MM.1S (cell line): Measurements from ENCODE around the gene CDH4.

Source experiments
- DNase-seq: peaks from one replicate; pipeline ENCODE4 v3.0.0-alpha.2; 2015
- H2AFZ ChIP-seq: fragments of 300-600 bp; sonication (generic); 2 replicates; pipeline ENCODE4 v1.6.0; 2016; ENCODE audit warnings: antibody characterized with exemption, low read length
- H3F3A ChIP-seq: fragments of 300-600 bp; sonication (generic); 2 replicates; pipeline ENCODE4 v1.6.1; 2016; ENCODE audit warnings: mild to moderate bottlenecking, antibody characterized with exemption, low read length, moderate library complexity, mixed read lengths; ENCODE audit not compliant: insufficient read depth
- H3K27ac ChIP-seq: fragments of 300-600 bp; sonication (generic); 2 replicates; pipeline ENCODE4 v1.5.1; 2016; ENCODE audit warnings: mild to moderate bottlenecking, low read length
- H3K27me3 ChIP-seq: fragments of 300-600 bp; sonication (generic); replicated peaks from 2 replicates; pipeline ENCODE4 v1.6.0; 2016; ENCODE audit warnings: low read length; ENCODE audit not compliant: insufficient read depth
- H3K36me3 ChIP-seq: fragments of 300-600 bp; sonication (generic); replicated peaks from 2 replicates; pipeline ENCODE4 v1.6.1; 2016; ENCODE audit warnings: mild to moderate bottlenecking, low read length, mixed read lengths; ENCODE audit not compliant: insufficient read depth
- H3K4me1 ChIP-seq: fragments of 300-600 bp; sonication (generic); 2 replicates; pipeline ENCODE4 v1.6.1; 2016; ENCODE audit warnings: low read length, mixed read lengths
- H3K4me2 ChIP-seq: fragments of 300-600 bp; sonication (generic); 2 replicates; pipeline ENCODE4 v1.6.0; 2016; ENCODE audit warnings: low read depth, low read length
- H3K4me3 ChIP-seq: fragments of 300-600 bp; sonication (generic); 2 replicates; pipeline ENCODE4 v1.5.1; 2016; ENCODE audit warnings: low read length, mixed read lengths
- H3K79me2 ChIP-seq: fragments of 300-600 bp; sonication (generic); 2 replicates; pipeline ENCODE4 v1.6.1; 2016; ENCODE audit warnings: mixed run types, low read length, mixed read lengths
- H3K9ac ChIP-seq: fragments of 300-600 bp; sonication (generic); 2 replicates; pipeline ENCODE4 v1.6.1; 2016; ENCODE audit warnings: low read length, mixed read lengths
- H3K9me2 ChIP-seq: fragments of 300-600 bp; sonication (generic); replicated peaks from 2 replicates; pipeline ENCODE4 v1.6.1; 2016; ENCODE audit warnings: mild to moderate bottlenecking, low read length, mixed read lengths; ENCODE audit not compliant: insufficient read depth
- H3K9me3 ChIP-seq: fragments of 300-600 bp; sonication (generic); replicated peaks from 2 replicates; pipeline ENCODE4 v1.6.1; 2016; ENCODE audit warnings: mild to moderate bottlenecking, low read length, mixed read lengths; ENCODE audit not compliant: insufficient read depth
- H4K20me1 ChIP-seq: fragments of 300-600 bp; sonication (generic); 2 replicates; pipeline ENCODE4 v1.6.1; 2016; ENCODE audit warnings: mild to moderate bottlenecking, low read length, moderate library complexity, mixed read lengths; ENCODE audit not compliant: insufficient read depth
- EZH2 ChIP-seq: fragments of 300-600 bp; sonication (generic); optimal IDR thresholded peaks from 2 replicates; pipeline ENCODE3; 2017; ENCODE audit warnings: low read depth, mild to moderate bottlenecking, antibody characterized with exemption, low read length, mixed read lengths
- EZH2phosphoT487 ChIP-seq: fragments of 300-600 bp; sonication (generic); IDR thresholded peaks from 2 replicates; pipeline ENCODE4 v1.6.1; 2018; ENCODE audit warnings: antibody characterized with exemption, low read length
- TF ChIP-seq, protein P1 (sequence below): fragments of 300-600 bp; sonication (generic); IDR thresholded peaks from 2 replicates; pipeline ENCODE4 v1.5.1; 2016; ENCODE audit warnings: antibody characterized with exemption, low read length, mixed read lengths

CDH4 gene

DNA sequence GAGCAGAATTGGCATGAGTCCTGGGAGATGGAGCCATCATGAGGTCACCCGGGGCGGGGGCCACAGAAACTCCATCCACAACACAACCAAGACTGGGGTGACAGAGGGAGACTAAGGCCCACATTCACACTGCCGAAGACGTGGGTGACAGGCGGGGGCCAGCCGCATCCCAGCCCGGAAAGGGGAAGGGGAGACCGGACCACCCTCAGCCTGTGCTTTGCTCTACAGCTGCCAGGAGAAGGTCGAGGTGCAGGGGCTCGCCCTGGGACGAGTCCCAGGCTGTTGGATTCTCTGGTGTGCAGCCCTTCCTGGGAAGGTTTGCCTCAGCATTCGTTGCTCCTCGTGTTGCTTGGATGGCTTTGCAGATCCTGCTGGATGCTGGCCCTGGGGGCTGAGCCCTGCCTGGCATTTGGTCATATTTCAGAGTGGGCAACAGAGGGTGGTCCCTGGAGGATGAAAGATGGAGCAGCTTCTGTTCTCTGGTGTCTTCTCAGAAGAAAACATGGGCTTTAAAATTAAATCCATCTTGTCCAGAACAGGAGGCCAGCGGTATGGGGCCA, 484.8 kb downstream of the CDH4 start:
- no peak overlapping the region for H2AFZ ChIP-seq
- H3K27ac ChIP-seq: no peak overlapping the region
- no peak overlapping the region for H3K4me3 ChIP-seq
- H3K4me2 ChIP-seq: no peak overlapping the region
- H3K9ac ChIP-seq: no peak overlapping the region
- peaks cover 92% of the 10 kb centered on the region for H3K27me3 ChIP-seq
- TF ChIP-seq EZH2phosphoT487 (no peak), EZH2 (no peak)
- TF ChIP-seq, protein P1, sequence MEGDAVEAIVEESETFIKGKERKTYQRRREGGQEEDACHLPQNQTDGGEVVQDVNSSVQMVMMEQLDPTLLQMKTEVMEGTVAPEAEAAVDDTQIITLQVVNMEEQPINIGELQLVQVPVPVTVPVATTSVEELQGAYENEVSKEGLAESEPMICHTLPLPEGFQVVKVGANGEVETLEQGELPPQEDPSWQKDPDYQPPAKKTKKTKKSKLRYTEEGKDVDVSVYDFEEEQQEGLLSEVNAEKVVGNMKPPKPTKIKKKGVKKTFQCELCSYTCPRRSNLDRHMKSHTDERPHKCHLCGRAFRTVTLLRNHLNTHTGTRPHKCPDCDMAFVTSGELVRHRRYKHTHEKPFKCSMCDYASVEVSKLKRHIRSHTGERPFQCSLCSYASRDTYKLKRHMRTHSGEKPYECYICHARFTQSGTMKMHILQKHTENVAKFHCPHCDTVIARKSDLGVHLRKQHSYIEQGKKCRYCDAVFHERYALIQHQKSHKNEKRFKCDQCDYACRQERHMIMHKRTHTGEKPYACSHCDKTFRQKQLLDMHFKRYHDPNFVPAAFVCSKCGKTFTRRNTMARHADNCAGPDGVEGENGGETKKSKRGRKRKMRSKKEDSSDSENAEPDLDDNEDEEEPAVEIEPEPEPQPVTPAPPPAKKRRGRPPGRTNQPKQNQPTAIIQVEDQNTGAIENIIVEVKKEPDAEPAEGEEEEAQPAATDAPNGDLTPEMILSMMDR: no peak
- no peaks in the 10 kb centered on the region for H3K9me2 ChIP-seq
- no peaks in the 10 kb centered on the region for H3K36me3 ChIP-seq
- H3K4me1 ChIP-seq: no peaks in the 10 kb centered on the region
- no peaks in the 10 kb centered on the region for H3F3A ChIP-seq
- H4K20me1 ChIP-seq: no peaks in the 10 kb centered on the region
- H3K79me2 ChIP-seq: no peaks in the 10 kb centered on the region
- DNase-seq: no peak
- no peaks in the 10 kb centered on the region for H3K9me3 ChIP-seq

DNA sequence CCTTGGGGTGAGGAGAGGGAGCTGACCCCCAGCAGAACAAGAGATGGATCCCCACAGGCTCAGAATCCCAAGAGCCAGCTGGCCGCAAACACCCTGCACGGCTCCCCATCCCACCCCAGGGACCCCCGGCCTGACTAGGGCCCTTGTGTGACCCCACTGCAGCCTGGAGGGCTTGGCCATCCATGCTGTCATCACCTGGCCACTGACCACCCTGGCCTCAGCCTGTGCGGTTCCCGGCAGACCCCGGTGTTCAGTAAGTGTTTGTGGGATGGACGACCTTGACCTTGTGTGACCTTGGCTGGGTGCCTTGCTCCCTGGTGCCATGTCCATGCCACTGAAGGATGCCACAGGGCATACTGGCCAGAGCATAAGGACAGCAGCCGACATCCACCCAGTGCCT, 485.3 kb downstream of the CDH4 start:
- TF ChIP-seq, protein P1: no peak
- TF ChIP-seq EZH2phosphoT487 (no peak), EZH2 (no peak)
- H3K79me2 ChIP-seq: no peaks in the 10 kb centered on the region
- H3K27ac ChIP-seq: no peak overlapping the region
- H3K4me3 ChIP-seq: no peak overlapping the region
- no peak for DNase-seq
- H2AFZ ChIP-seq: no peak overlapping the region
- H4K20me1 ChIP-seq: no peaks in the 10 kb centered on the region
- no peaks in the 10 kb centered on the region for H3F3A ChIP-seq
- no peak overlapping the region for H3K9ac ChIP-seq
- no peaks in the 10 kb centered on the region for H3K9me2 ChIP-seq
- H3K9me3 ChIP-seq: no peaks in the 10 kb centered on the region
- H3K36me3 ChIP-seq: no peaks in the 10 kb centered on the region
- no peaks in the 10 kb centered on the region for H3K4me1 ChIP-seq
- H3K4me2 ChIP-seq: no peak overlapping the region
- H3K27me3 ChIP-seq: peaks cover 93% of the 10 kb centered on the region

DNA sequence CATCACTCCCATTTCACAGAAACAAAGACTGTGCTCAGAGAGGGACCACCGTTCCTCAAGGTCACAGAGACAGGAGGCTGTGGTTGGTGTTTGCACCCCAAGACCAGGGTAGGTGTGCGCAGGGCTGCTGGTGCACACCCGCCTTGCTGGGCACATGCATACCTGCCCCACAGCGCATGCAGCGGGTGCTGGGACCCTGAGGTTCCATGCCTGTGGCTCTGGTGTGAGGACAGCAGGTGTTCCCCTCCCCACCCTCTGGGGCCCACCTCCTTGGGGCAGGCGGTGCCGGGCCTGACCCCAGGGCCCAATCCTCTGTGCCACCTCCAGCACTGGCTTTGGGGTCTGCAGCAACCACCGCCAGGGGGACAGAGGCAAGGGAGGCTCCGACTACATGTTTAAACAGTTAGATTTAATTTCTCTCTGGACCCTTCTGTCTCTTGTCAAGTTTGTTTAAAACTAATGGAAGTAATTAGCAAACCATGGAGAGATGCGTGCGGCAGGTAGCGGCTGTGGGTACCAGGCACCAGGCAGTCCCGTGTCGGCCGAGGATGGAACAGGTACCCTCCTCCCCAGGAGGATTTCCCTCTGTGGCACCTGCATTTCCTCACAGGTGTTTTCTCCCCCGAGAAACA, 485.9 kb downstream of the CDH4 start:
- H3F3A ChIP-seq: no peaks in the 10 kb centered on the region
- H3K27me3 ChIP-seq: peaks cover 95% of the 10 kb centered on the region
- H3K36me3 ChIP-seq: no peaks in the 10 kb centered on the region
- H3K9me3 ChIP-seq: no peaks in the 10 kb centered on the region
- H3K4me3 ChIP-seq: no peak overlapping the region
- TF ChIP-seq, protein P1: no peak
- no peak for TF ChIP-seq EZH2phosphoT487
- TF ChIP-seq EZH2: no peak
- no peak for DNase-seq
- H3K9ac ChIP-seq: no peak overlapping the region
- no peaks in the 10 kb centered on the region for H3K79me2 ChIP-seq
- no peaks in the 10 kb centered on the region for H3K9me2 ChIP-seq
- H2AFZ ChIP-seq: no peak overlapping the region
- H3K4me1 ChIP-seq: no peaks in the 10 kb centered on the region
- no peak overlapping the region for H3K27ac ChIP-seq
- no peaks in the 10 kb centered on the region for H4K20me1 ChIP-seq
- no peak overlapping the region for H3K4me2 ChIP-seq
